Thyroid gland (tissue), 4 donors: ENCODE measurements around the gene DNAJA3.

ENCODE experiments used
- CTCF ChIP-seq, 6 experiments: fragments of 200-600 bp in 3 of 6; fragments of 450-650 bp in 3 of 6; sonication (generic) in 3 of 6; IDR thresholded peaks; one replicate each; pipeline ENCODE4 v1.5.1; 2016 to 2019; ENCODE audit warnings: antibody characterized with exemption in 6 of 6, mild to moderate bottlenecking in 2 of 6, inconsistent platforms in 1 of 6, moderate library complexity in 1 of 6
- POLR2A ChIP-seq, 2 donors: fragments of 450-650 bp; IDR thresholded peaks; one replicate each; pipeline ENCODE4 v1.6.1; 2017; ENCODE audit warnings: antibody characterized with exemption in 2 of 2, mild to moderate bottlenecking in 2 of 2, moderate library complexity in 1 of 2

GRCh38 chr16:4390266-4391260, 35.1 kb upstream of the DNAJA3 start:
- TF ChIP-seq CTCF (IDR thresholded peaks at IDR 0.05) (no peak), POLR2A (IDR thresholded peaks at IDR 0.05) (no peak)
